H9 (cell line): ENCODE data around the gene ARRDC2. TPM values are rescaled to one million over a fixed set of nuclear protein-coding genes. Genes with fewer than 3 reads are reported as not detected.
A peak's percentile ranks its signal among the peaks of the same experiment; 100 is the strongest.

Experiments used
- DNase-seq: peaks from one replicate; pipeline ENCODE4 v3.0.0-alpha.2; 2017
- H2AFZ ChIP-seq: one replicate; pipeline ENCODE4 v1.6.1; 2013; ENCODE audit warnings: mild to moderate bottlenecking, low read length, control low read depth, moderate library complexity
- H2AK5ac ChIP-seq: 2 replicates; pipeline ENCODE4 v1.6.1; 2013; ENCODE audit warnings: low read length, control low read depth, mixed read lengths; ENCODE audit not compliant: insufficient read length
- H2BK120ac ChIP-seq: one replicate; pipeline ENCODE4 v1.6.1; 2013; ENCODE audit warnings: low read depth, mild to moderate bottlenecking, low read length, control low read depth, inconsistent platforms; ENCODE audit not compliant: poor library complexity, severe bottlenecking
- H2BK12ac ChIP-seq: 2 replicates; pipeline ENCODE4 v1.6.1; 2013; ENCODE audit warnings: low read length, control low read depth, mixed read lengths, low read depth; ENCODE audit not compliant: insufficient read length
- H2BK15ac ChIP-seq: 2 replicates; pipeline ENCODE4 v1.6.1; 2013; ENCODE audit warnings: low read depth, low read length, control low read depth
- H2BK20ac ChIP-seq: one replicate; pipeline ENCODE4 v1.6.1; 2013; ENCODE audit warnings: low read depth, mild to moderate bottlenecking, low read length, control low read depth, inconsistent platforms; ENCODE audit not compliant: poor library complexity, severe bottlenecking
- H2BK5ac ChIP-seq: 2 replicates; pipeline ENCODE4 v1.6.1; 2013; ENCODE audit warnings: low read length, control low read depth, mixed read lengths; ENCODE audit not compliant: insufficient read length
- H3K14ac ChIP-seq: 2 replicates; pipeline ENCODE4 v1.6.1; 2013; ENCODE audit warnings: low read length, control low read depth; ENCODE audit not compliant: insufficient read depth
- H3K18ac ChIP-seq: 2 replicates; pipeline ENCODE4 v1.6.1; 2013; ENCODE audit warnings: low read depth, mild to moderate bottlenecking, mixed read lengths, low read length, control low read depth; ENCODE audit not compliant: insufficient read length
- H3K23ac ChIP-seq: 2 replicates; pipeline ENCODE4 v1.6.1; 2013; ENCODE audit warnings: low read length, control low read depth, mixed read lengths, low read depth; ENCODE audit not compliant: insufficient read length
- H3K23me2 ChIP-seq: 2 replicates; pipeline ENCODE4 v1.6.1; 2013; ENCODE audit warnings: low read depth, mild to moderate bottlenecking, mixed read lengths, low read length, control low read depth; ENCODE audit not compliant: insufficient read length, poor library complexity, severe bottlenecking
- H3K27ac ChIP-seq: 2 replicates; pipeline ENCODE4 v1.5.1; 2013; ENCODE audit warnings: low read length, control low read depth, mixed read lengths, low read depth; ENCODE audit not compliant: insufficient read length
- H3K27me3 ChIP-seq: 2 replicates; pipeline ENCODE4 v1.6.1; 2013; ENCODE audit warnings: low read length, control low read depth, inconsistent platforms; ENCODE audit not compliant: insufficient read depth
- H3K4ac ChIP-seq: 2 replicates; pipeline ENCODE4 v1.6.1; 2013; ENCODE audit warnings: low read depth, mild to moderate bottlenecking, control low read depth, inconsistent platforms, low read length, moderate library complexity
- H3K4me1 ChIP-seq: 2 replicates; pipeline ENCODE4 v1.6.1; 2013; ENCODE audit warnings: low read length, control low read depth, inconsistent platforms; ENCODE audit not compliant: insufficient read depth
- H3K4me2 ChIP-seq: 2 replicates; pipeline ENCODE4 v1.6.1; 2013; ENCODE audit warnings: low read length, control low read depth, mixed read lengths; ENCODE audit not compliant: insufficient read length, insufficient read depth
- H3K56ac ChIP-seq: 2 replicates; pipeline ENCODE4 v1.6.1; 2013; ENCODE audit warnings: low read depth, mild to moderate bottlenecking, mixed read lengths, low read length, control low read depth; ENCODE audit not compliant: insufficient read length
- H3K79me1 ChIP-seq: 2 replicates; pipeline ENCODE4 v1.6.1; 2013; ENCODE audit warnings: low read depth, mild to moderate bottlenecking, moderate library complexity, low read length, control low read depth, inconsistent platforms; ENCODE audit not compliant: insufficient read depth, poor library complexity, severe bottlenecking
- H3K79me2 ChIP-seq: 2 replicates; pipeline ENCODE4 v1.6.1; 2013; ENCODE audit warnings: low read length, control low read depth, inconsistent platforms; ENCODE audit not compliant: insufficient read depth
- H3K9ac ChIP-seq: 2 replicates; pipeline ENCODE4 v1.6.1; 2013; ENCODE audit warnings: low read length, control low read depth, mixed read lengths; ENCODE audit not compliant: insufficient read length; ENCODE audit errors: extremely low read depth
- H3K9me3 ChIP-seq: one replicate; pipeline ENCODE4 v1.6.1; 2013; ENCODE audit warnings: low read depth, low read length, inconsistent platforms; ENCODE audit not compliant: control insufficient read depth
- H3T11ph ChIP-seq: one replicate; pipeline ENCODE4 v1.6.1; 2013; ENCODE audit warnings: mild to moderate bottlenecking, low read length, control low read depth, inconsistent platforms
- H4K20me1 ChIP-seq: one replicate; pipeline ENCODE4 v1.6.1; 2013; ENCODE audit not compliant: control insufficient read depth, insufficient read length, insufficient read depth
- H4K5ac ChIP-seq: 2 replicates; pipeline ENCODE4 v1.6.1; 2013; ENCODE audit warnings: low read depth, mild to moderate bottlenecking, mixed read lengths, low read length, control low read depth; ENCODE audit not compliant: insufficient read length
- H4K8ac ChIP-seq: replicated peaks from 2 replicates; pipeline ENCODE4 v1.6.1; 2013; ENCODE audit warnings: low read length, control low read depth, mixed read lengths, low read depth; ENCODE audit not compliant: insufficient read length
- H4K91ac ChIP-seq: 2 replicates; pipeline ENCODE4 v1.6.1; 2013; ENCODE audit warnings: low read depth, mild to moderate bottlenecking, moderate library complexity, mixed read lengths, low read length, control low read depth; ENCODE audit not compliant: insufficient read length
- H3K27ac Mint-ChIP-seq, 3 experiments: 2 replicates in 2 of 3; 3 replicates in 1 of 3; pipeline ENCODE4 v1.8.0; 2020 to 2021; ENCODE audit warnings: mixed read lengths in 3 of 3, mild to moderate bottlenecking in 1 of 3, moderate library complexity in 1 of 3
- H3K27me3 Mint-ChIP-seq: 2 replicates; pipeline ENCODE4 v1.8.0; 2021; ENCODE audit warnings: low read depth, mild to moderate bottlenecking, moderate library complexity, mixed read lengths
- H3K36me3 Mint-ChIP-seq, 3 experiments: 2 replicates in 2 of 3; 3 replicates in 1 of 3; pipeline ENCODE4 v1.8.0; 2020 to 2021; ENCODE audit warnings: low read depth in 3 of 3, mixed read lengths in 3 of 3; ENCODE audit not compliant: insufficient read depth in 1 of 3
- H3K4me1 Mint-ChIP-seq, 2 experiments: 2 replicates each; pipeline ENCODE4 v1.8.0; 2020; ENCODE audit warnings: mixed read lengths in 2 of 2
- H3K4me3 Mint-ChIP-seq, 2 experiments: 2 replicates in 1 of 2; 3 replicates in 1 of 2; pipeline ENCODE4 v1.8.0; 2020 to 2021; ENCODE audit warnings: mild to moderate bottlenecking in 2 of 2, mixed read lengths in 2 of 2, moderate library complexity in 1 of 2
- H3K9me3 Mint-ChIP-seq, 2 experiments: 2 replicates in 1 of 2; 3 replicates in 1 of 2; pipeline ENCODE4 v1.8.0; 2020; ENCODE audit warnings: mild to moderate bottlenecking in 2 of 2, mixed read lengths in 2 of 2, moderate library complexity in 1 of 2
- WGBS: extraction: QIAGEN DNeasy Blood & Tissue Kit; methylation state at CpG from one replicate; pipeline ENCODE4 v1.1.7; 2013; ENCODE audit warnings: missing lambda C conversion rate, low lambda C conversion rate, mixed read lengths; ENCODE audit not compliant: insufficient read length; ENCODE audit errors: extremely low coverage; 5-methylcytosine and 5-hydroxymethylcytosine counted together
- total RNA-seq: library from RNA; stranded (reverse); gene quantifications from 2 replicates; pipeline ENCODE4 v1.2.1, GENCODE V29; 2021
- TF ChIP-seq, protein P1 (sequence below): fragments of 200-600 bp; sonication (generic); conservative IDR thresholded peaks from 3 replicates; pipeline ENCODE4 v1.8.0; 2021; ENCODE audit warnings: antibody characterized with exemption, mild to moderate bottlenecking

Gene ARRDC2
- total RNA-seq, 1 experiment from 2014 or later, result 10.5 TPM

DNA sequence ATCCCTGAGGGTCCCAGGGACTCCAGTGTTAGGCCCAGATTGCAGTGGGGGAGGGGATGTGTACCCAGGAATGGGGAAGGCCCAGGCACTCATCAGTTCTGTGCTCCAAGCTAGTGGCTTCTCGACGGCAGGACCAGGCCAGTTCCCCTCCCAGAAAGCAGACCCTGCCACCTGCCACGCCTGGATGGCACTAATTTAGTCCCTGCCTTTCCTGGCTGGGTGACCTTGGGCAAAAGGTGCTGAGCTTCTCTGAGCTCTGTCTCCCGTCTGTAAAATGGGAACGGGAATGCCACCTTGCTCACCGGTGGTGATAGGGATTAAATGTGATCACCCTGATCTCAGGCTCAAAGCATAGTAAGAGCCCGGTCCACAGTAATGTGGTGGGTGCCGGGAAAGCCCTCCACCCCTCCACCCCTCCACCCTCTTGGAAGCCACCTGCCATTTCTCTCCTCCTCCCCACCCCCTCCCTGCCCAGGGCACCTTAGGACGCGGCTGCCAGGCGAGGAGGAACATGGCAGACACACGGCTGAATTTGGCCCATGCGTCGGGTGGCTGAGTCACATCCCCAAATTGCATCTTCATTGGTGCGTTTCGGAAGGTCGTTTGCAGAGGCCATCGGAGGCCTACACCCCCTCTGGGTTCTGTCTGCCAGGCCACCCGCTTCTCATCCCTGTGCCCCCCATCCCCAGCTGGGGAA, 38.7 kb upstream of the ARRDC2 start:
- no peaks in the 10 kb centered on the region for H3K79me1 ChIP-seq
- H3K36me3 Mint-ChIP-seq, result no peaks in the 10 kb centered on the region
- no peak overlapping the region for H2BK5ac ChIP-seq
- no peaks in the 10 kb centered on the region; the same call in 1 of the 2 replicates for H3K27me3 ChIP-seq
- no peak overlapping the region for H2AK5ac ChIP-seq
- no peaks in the 10 kb centered on the region for H3K79me2 ChIP-seq
- H3K9ac ChIP-seq, result no peak overlapping the region
- no peaks in the 10 kb centered on the region for H3K9me3 ChIP-seq
- H3K14ac ChIP-seq, result no peak overlapping the region; the same call in 1 of the 2 replicates
- H2BK20ac ChIP-seq, result no peak overlapping the region
- no peak for DNase-seq
- peaks cover 10% of the 10 kb centered on the region for H3K23me2 ChIP-seq
- H2AFZ ChIP-seq, result no peak overlapping the region
- no peaks in the 10 kb centered on the region for H4K20me1 ChIP-seq
- H2BK120ac ChIP-seq, result no peak overlapping the region
- no peak overlapping the region for H3K27ac Mint-ChIP-seq
- no peak overlapping the region for H3K27ac ChIP-seq
- no peak overlapping the region for H4K5ac ChIP-seq
- H3K9me3 Mint-ChIP-seq, result no peaks in the 10 kb centered on the region
- no peak overlapping the region for H2BK12ac ChIP-seq
- H3K23ac ChIP-seq, result no peak overlapping the region
- H3K4ac ChIP-seq, result no peak overlapping the region
- H3T11ph ChIP-seq, result no peak overlapping the region
- no peak overlapping the region for H4K91ac ChIP-seq
- no peak overlapping the region for H3K56ac ChIP-seq
- WGBS, result no CpG with 5 or more reads among the region's 19 CpGs
- H3K27me3 Mint-ChIP-seq, result peaks cover 35% of the 10 kb centered on the region
- H3K18ac ChIP-seq, result no peak overlapping the region
- TF ChIP-seq, protein P1, sequence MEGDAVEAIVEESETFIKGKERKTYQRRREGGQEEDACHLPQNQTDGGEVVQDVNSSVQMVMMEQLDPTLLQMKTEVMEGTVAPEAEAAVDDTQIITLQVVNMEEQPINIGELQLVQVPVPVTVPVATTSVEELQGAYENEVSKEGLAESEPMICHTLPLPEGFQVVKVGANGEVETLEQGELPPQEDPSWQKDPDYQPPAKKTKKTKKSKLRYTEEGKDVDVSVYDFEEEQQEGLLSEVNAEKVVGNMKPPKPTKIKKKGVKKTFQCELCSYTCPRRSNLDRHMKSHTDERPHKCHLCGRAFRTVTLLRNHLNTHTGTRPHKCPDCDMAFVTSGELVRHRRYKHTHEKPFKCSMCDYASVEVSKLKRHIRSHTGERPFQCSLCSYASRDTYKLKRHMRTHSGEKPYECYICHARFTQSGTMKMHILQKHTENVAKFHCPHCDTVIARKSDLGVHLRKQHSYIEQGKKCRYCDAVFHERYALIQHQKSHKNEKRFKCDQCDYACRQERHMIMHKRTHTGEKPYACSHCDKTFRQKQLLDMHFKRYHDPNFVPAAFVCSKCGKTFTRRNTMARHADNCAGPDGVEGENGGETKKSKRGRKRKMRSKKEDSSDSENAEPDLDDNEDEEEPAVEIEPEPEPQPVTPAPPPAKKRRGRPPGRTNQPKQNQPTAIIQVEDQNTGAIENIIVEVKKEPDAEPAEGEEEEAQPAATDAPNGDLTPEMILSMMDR, result no peak
- H2BK15ac ChIP-seq, result peak overlapping the region; percentile 93; the same call in 1 of the 2 replicates
- no peaks in the 10 kb centered on the region for H3K4me1 ChIP-seq
- peaks cover 18 to 25% of the 10 kb centered on the region in 2 experiments for H3K4me1 Mint-ChIP-seq
- H4K8ac ChIP-seq, result no peak overlapping the region
- no peak overlapping the region for H3K4me3 Mint-ChIP-seq
- H3K4me2 ChIP-seq, result no peak overlapping the region
